GM12801 (cell line): ENCODE data around the gene LPIN3.

Experiments
- CTCF ChIP-seq: IDR thresholded peaks from one replicate; pipeline ENCODE4 v1.5.1; 2011; ENCODE audit warnings: control low read depth; ENCODE audit not compliant: insufficient read length; ENCODE audit errors: extremely low read depth

Gene LPIN3

GRCh38 chr20:41330343-41330720, 10.3 kb upstream of the LPIN3 start:
- no peak for TF ChIP-seq CTCF

GRCh38 chr20:41330941-41331340, 9.7 kb upstream of the LPIN3 start:
- TF ChIP-seq CTCF: no peak

- TF ChIP-seq CTCF: no peak
These were observed 8.9 kb upstream of the LPIN3 start for GRCh38 chr20:41331731-41332130.

- no peak for TF ChIP-seq CTCF
These were observed 6.6 kb upstream of the LPIN3 start for GRCh38 chr20:41334036-41334435.

- no peak for TF ChIP-seq CTCF
These were observed 5.9 kb upstream of the LPIN3 start for GRCh38 chr20:41334443-41335421.

GRCh38 chr20:41335591-41335990, 5.0 kb upstream of the LPIN3 start:
- TF ChIP-seq CTCF: no peak

GRCh38 chr20:41336711-41337492, 3.7 kb upstream of the LPIN3 start:
- no peak for TF ChIP-seq CTCF
